OCI-LY3 (cell line): ENCODE data around the gene NPBWR2.
A peak's percentile ranks its signal among the peaks of the same experiment; 100 is the strongest.

Experiments used
- H2AFZ ChIP-seq: fragments of 200-600, 300-600 bp; shearing (Covaris generic); 2 replicates; pipeline ENCODE4 v1.6.0; 2014; ENCODE audit warnings: antibody characterized with exemption, low read depth, low read length
- H3K27ac ChIP-seq: fragments of 200-600, 300-600 bp; sonication (generic); 2 replicates; pipeline ENCODE4 v1.5.1; 2014; ENCODE audit warnings: mild to moderate bottlenecking, low read length, moderate library complexity, mixed read lengths
- H3K27me3 ChIP-seq: fragments of 200-600, 300-600 bp; sonication (generic); 2 replicates; pipeline ENCODE4 v1.6.1; 2014; ENCODE audit warnings: low read depth, low read length, mixed read lengths
- H3K36me3 ChIP-seq: fragments of 200-600, 300-600 bp; sonication (generic); replicated peaks from 2 replicates; pipeline ENCODE3; 2014; ENCODE audit warnings: low read depth, low read length, mixed read lengths
- H3K4me1 ChIP-seq: fragments of 300-600, 200-600 bp; sonication (generic); 2 replicates; pipeline ENCODE4 v1.6.1; 2014; ENCODE audit warnings: low read length, mixed read lengths
- H3K4me2 ChIP-seq: fragments of 200-600, 300-600 bp; sonication (generic); 2 replicates; pipeline ENCODE4 v1.6.1; 2014; ENCODE audit warnings: low read length, mixed read lengths
- H3K4me3 ChIP-seq: fragments of 300-600, 200-600 bp; sonication (generic); 2 replicates; pipeline ENCODE4 v1.5.1; 2014; ENCODE audit warnings: antibody characterized with exemption, mild to moderate bottlenecking, low read length, moderate library complexity
- H3K79me2 ChIP-seq: fragments of 300-600, 200-600 bp; shearing (Covaris generic); 2 replicates; pipeline ENCODE4 v1.6.1; 2014; ENCODE audit warnings: mild to moderate bottlenecking, low read length, mixed read lengths
- H3K9ac ChIP-seq: fragments of 300-600, 200-600 bp; shearing (Covaris generic); 2 replicates; pipeline ENCODE4 v1.6.0; 2014; ENCODE audit warnings: mild to moderate bottlenecking, low read length, moderate library complexity
- H3K9me3 ChIP-seq: fragments of 200-600, 300-600 bp; shearing (Covaris generic); 2 replicates; pipeline ENCODE4 v1.6.1; 2014; ENCODE audit warnings: low read length, mixed read lengths; ENCODE audit not compliant: insufficient read depth
- H4K20me1 ChIP-seq: fragments of 200-600, 300-600 bp; sonication (generic); 2 replicates; pipeline ENCODE4 v1.6.1; 2016; ENCODE audit warnings: low read length, mixed read lengths; ENCODE audit not compliant: insufficient read depth
- CTCF ChIP-seq: fragments of 200-600, 300-600 bp; sonication (generic); IDR thresholded peaks from 2 replicates; pipeline ENCODE4 v1.5.1; 2014; ENCODE audit warnings: antibody characterized with exemption, low read length, low read depth
- EZH2phosphoT487 ChIP-seq: fragments of 200-600 bp; shearing (Covaris generic); IDR thresholded peaks from 2 replicates; pipeline ENCODE4 v1.6.1; 2018; ENCODE audit warnings: antibody characterized with exemption, mixed run types, low read depth

NPBWR2 gene

GRCh38 chr20:64077876-64078551 is 29.4 kb downstream of the NPBWR2 start:
- Histone ChIP-seq H3K27ac (peak overlapping the region; percentile 91), H3K9ac (peak overlapping the region; percentile 98)

GRCh38 chr20:64077541-64077875 is 29.9 kb downstream of the NPBWR2 start:
- Histone ChIP-seq H3K4me1 (peaks cover 30% of the 10 kb centered on the region), H3K27me3 (no peaks in the 10 kb centered on the region), H3K79me2 (peaks cover 34% of the 10 kb centered on the region), H3K27ac (peak overlapping the region; percentile 91), H3K9ac (peak overlapping the region; percentile 98), H2AFZ (no peak overlapping the region), H3K9me3 (no peaks in the 10 kb centered on the region), H3K4me3 (peak overlapping the region; percentile 91), H4K20me1 (no peaks in the 10 kb centered on the region), H3K36me3 (peaks cover 15% of the 10 kb centered on the region), H3K4me2 (peak overlapping the region; percentile 99)
- TF ChIP-seq EZH2phosphoT487: no peak
- TF ChIP-seq CTCF: no peak

More at GRCh38 chr20:64077876-64078551, 29.4 kb downstream of the NPBWR2 start:
- Histone ChIP-seq H3K36me3 (peaks cover 15% of the 10 kb centered on the region), H3K4me2 (peak overlapping the region; percentile 99), H3K4me3 (peak overlapping the region; percentile 91), H4K20me1 (no peaks in the 10 kb centered on the region), H3K4me1 (peaks cover 33% of the 10 kb centered on the region), H3K27me3 (0 out of 2 replicates have a peak, but pooled peaks cover 3% of the 10 kb centered on the region), H2AFZ (no peak overlapping the region), H3K9me3 (no peaks in the 10 kb centered on the region), H3K79me2 (peaks cover 34% of the 10 kb centered on the region)
- TF ChIP-seq EZH2phosphoT487 (no peak), CTCF (no peak)

GRCh38 chr20:64077094-64077493 is 30.3 kb downstream of the NPBWR2 start:
- Histone ChIP-seq H3K4me3 (peak overlapping the region; percentile 91), H3K79me2 (peaks cover 34% of the 10 kb centered on the region), H3K27me3 (no peaks in the 10 kb centered on the region), H3K27ac (peak overlapping the region; percentile 91), H3K4me2 (peak overlapping the region; percentile 99), H3K4me1 (peaks cover 30% of the 10 kb centered on the region), H3K36me3 (peaks cover 19% of the 10 kb centered on the region), H3K9me3 (no peaks in the 10 kb centered on the region), H3K9ac (peak overlapping the region; percentile 98), H2AFZ (no peak overlapping the region), H4K20me1 (no peaks in the 10 kb centered on the region)
- TF ChIP-seq CTCF (no peak), EZH2phosphoT487 (no peak)

- TF ChIP-seq CTCF: no peak
- H3K4me1 ChIP-seq: peaks cover 30% of the 10 kb centered on the region
- H2AFZ ChIP-seq: no peak overlapping the region
- H3K9me3 ChIP-seq: no peaks in the 10 kb centered on the region
- peaks cover 19% of the 10 kb centered on the region for H3K36me3 ChIP-seq
- peak overlapping the region; percentile 98 for H3K9ac ChIP-seq
- no peaks in the 10 kb centered on the region for H4K20me1 ChIP-seq
- H3K4me2 ChIP-seq: peak overlapping the region; percentile 99
- peak overlapping the region; percentile 91 for H3K4me3 ChIP-seq
- peak overlapping the region; percentile 91 for H3K27ac ChIP-seq
- peaks cover 34% of the 10 kb centered on the region for H3K79me2 ChIP-seq
- no peaks in the 10 kb centered on the region for H3K27me3 ChIP-seq
These were observed 31.0 kb downstream of the NPBWR2 start for GRCh38 chr20:64076061-64076997.
